Keratinocyte (primary cell): ENCODE data around the gene ZFPL1. TPM values are rescaled to one million over a fixed set of nuclear protein-coding genes. Genes with fewer than 3 reads are reported as not detected.

ENCODE experiments used
- DNase-seq: peaks from one replicate; pipeline ENCODE4 v3.0.0-alpha.2; 2011; ENCODE audit warnings: low read depth, missing footprints, low spot score
- FAIRE-seq: peaks from 2 replicates; lab custom pipeline; 2011; peaks lifted over from hg19 to GRCh38; lab: Jason Lieb, UNC
- H2AFZ ChIP-seq: 2 replicates; pipeline ENCODE4 v1.6.0; 2012; ENCODE audit warnings: low read length, control low read depth, inconsistent platforms; ENCODE audit not compliant: control insufficient read depth
- H3K27ac ChIP-seq: 2 replicates; pipeline ENCODE4 v1.5.1; 2011; ENCODE audit warnings: low read length; ENCODE audit not compliant: control insufficient read depth, insufficient read depth
- H3K27me3 ChIP-seq: 3 replicates; pipeline ENCODE4 v1.6.0; 2011; ENCODE audit warnings: low read length; ENCODE audit not compliant: control insufficient read depth, insufficient read depth; ENCODE audit errors: extremely low read depth
- H3K36me3 ChIP-seq, 2 experiments: 2 replicates in 1 of 2; 3 replicates in 1 of 2; pipeline ENCODE4 v1.5.1; 2011; ENCODE audit warnings: low read length in 2 of 2, mild to moderate bottlenecking in 1 of 2; ENCODE audit not compliant: control insufficient read depth in 2 of 2, insufficient read depth in 2 of 2; ENCODE audit errors: extremely low read depth in 1 of 2
- H3K4me1 ChIP-seq: 3 replicates; pipeline ENCODE4 v1.5.1; 2011; ENCODE audit warnings: low read length; ENCODE audit not compliant: control insufficient read depth, insufficient read depth; ENCODE audit errors: extremely low read depth
- H3K4me2 ChIP-seq: 3 replicates; pipeline ENCODE4 v1.6.0; 2011; ENCODE audit warnings: low read depth, low read length; ENCODE audit not compliant: control insufficient read depth, insufficient read depth; ENCODE audit errors: extremely low read depth
- H3K4me3 ChIP-seq, 3 experiments: fragments of 200-600 bp in 1 of 3; sonication (generic) in 1 of 3; 2 replicates in 2 of 3; 3 replicates in 1 of 3; pipeline ENCODE4 v1.5.1; 2011 to 2016; ENCODE audit warnings: low read length in 3 of 3, mild to moderate bottlenecking in 3 of 3, control low read depth in 2 of 3, inconsistent platforms in 1 of 3, low read depth in 1 of 3, mixed read lengths in 1 of 3, mixed run types in 1 of 3, moderate library complexity in 1 of 3; ENCODE audit not compliant: control insufficient read depth in 2 of 3, insufficient read depth in 2 of 3; ENCODE audit errors: extremely low read depth in 1 of 3
- H3K79me2 ChIP-seq: 2 replicates; pipeline ENCODE4 v1.6.0; 2012; ENCODE audit warnings: low read length; ENCODE audit not compliant: control insufficient read depth, insufficient read depth
- H3K9ac ChIP-seq: 3 replicates; pipeline ENCODE4 v1.6.0; 2011; ENCODE audit warnings: low read length; ENCODE audit not compliant: control insufficient read depth, insufficient read depth; ENCODE audit errors: extremely low read depth
- H3K9me1 ChIP-seq: 3 replicates; pipeline ENCODE4 v1.6.0; 2011; ENCODE audit warnings: low read length; ENCODE audit not compliant: control insufficient read depth, insufficient read depth; ENCODE audit errors: extremely low read depth
- H3K9me3 ChIP-seq: 2 replicates; pipeline ENCODE4 v1.5.1; 2012; ENCODE audit warnings: low read depth, low read length; ENCODE audit not compliant: control insufficient read depth
- H4K20me1 ChIP-seq: 3 replicates; pipeline ENCODE4 v1.6.0; 2011; ENCODE audit warnings: low read length; ENCODE audit not compliant: control insufficient read depth, insufficient read depth; ENCODE audit errors: extremely low read depth
- CTCF ChIP-seq, 3 experiments: IDR thresholded peaks in 1 of 3; conservative IDR thresholded peaks in 1 of 3; optimal IDR thresholded peaks in 1 of 3; 2 replicates in 2 of 3; 3 replicates in 1 of 3; pipeline versions ENCODE3 to v1.5.1; 2011; ENCODE audit warnings: low read length in 3 of 3, mild to moderate bottlenecking in 3 of 3, moderate library complexity in 2 of 3, control low read depth in 1 of 3, inconsistent platforms in 1 of 3; ENCODE audit not compliant: insufficient read depth in 2 of 3; ENCODE audit errors: extremely low read depth in 1 of 3
- EZH2 ChIP-seq: IDR thresholded peaks from one replicate; pipeline ENCODE4 v1.6.1; 2012; ENCODE audit warnings: inconsistent platforms, mild to moderate bottlenecking, low read length, moderate library complexity
- dilution Hi-C: fragments of 300-500 bp; cut with MboI; formaldehyde crosslinking; loops from one replicate; pipeline ENCODE4 v1.7.0; 2020; ENCODE audit warnings: low sequenced_read_pairs; ENCODE audit not compliant: extremely low pct_ligation_motif_present
- polyA plus RNA-seq, 5 experiments: library from polyadenylated mRNA; depleted of rRNA in 3 of 5; stranded (reverse) in 3 of 5; stranded (forward) in 1 of 5; unstranded in 1 of 5; fragments of >200 nt; gene quantifications; 1 replicate in 1 of 5; 2 replicates in 3 of 5; 3 replicates in 1 of 5; pipeline versions ENCODE4 v1.2.1 to v1.2.3, GENCODE V29; 2011 to 2012; ENCODE audit warnings: missing spikeins in 2 of 5, low read depth in 1 of 5, low replicate concordance in 1 of 5

The ZFPL1 gene
- polyA plus RNA-seq, 1 donor (not counting 4 experiments of a cell fraction or from before 2014, with no cell fraction given) = 15.0 TPM

DNA sequence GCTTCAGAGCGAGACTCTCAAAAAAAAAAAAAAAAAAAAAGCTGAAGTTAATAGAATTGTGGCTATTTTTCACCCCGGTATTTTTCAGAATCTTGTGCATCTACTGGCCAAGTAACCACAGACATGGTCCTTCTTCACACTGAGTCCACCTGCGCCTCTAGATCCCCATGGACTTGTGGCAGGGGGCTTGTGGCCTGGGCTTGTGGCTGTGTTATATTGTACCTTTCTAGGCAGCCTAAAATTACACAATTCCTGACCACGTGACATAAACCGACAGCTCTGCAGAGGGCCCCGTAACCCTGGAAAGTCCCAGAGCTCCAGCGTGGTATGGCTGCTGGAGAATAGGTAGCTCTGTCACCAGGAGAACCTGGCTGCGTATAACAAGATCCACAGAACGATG lies 14.8 kb upstream of the ZFPL1 start:
- H3K27ac ChIP-seq = no peak overlapping the region
- H3K36me3 ChIP-seq = no peaks in the 10 kb centered on the region
- H3K9me1 ChIP-seq = no peaks in the 10 kb centered on the region
- TF ChIP-seq CTCF (optimal IDR thresholded peaks at IDR 0.05 in 1 of 3, IDR thresholded peaks at IDR 0.05 in 1 of 3, conservative IDR thresholded peaks at IDR 0.05 in 1 of 3; ENCODE audit: extremely low read depth in 1 of 3, insufficient read depth in 2 of 3, low read length in 3 of 3) = no peak
- no peak for TF ChIP-seq EZH2
- no peaks in the 10 kb centered on the region for H3K79me2 ChIP-seq
- H3K9me3 ChIP-seq = no peaks in the 10 kb centered on the region
- no peak overlapping the region for H3K4me3 ChIP-seq
- no peaks in the 10 kb centered on the region for H3K4me1 ChIP-seq
- no peak overlapping the region for H3K9ac ChIP-seq
- no peaks in the 10 kb centered on the region for H4K20me1 ChIP-seq
- FAIRE-seq (no peak), DNase-seq (no peak)
- H2AFZ ChIP-seq = no peak overlapping the region
- dilution Hi-C loops = no loop called here
- H3K27me3 ChIP-seq = no peaks in the 10 kb centered on the region
- no peak overlapping the region for H3K4me2 ChIP-seq

GRCh38 chr11:65071907-65072630 lies 12.0 kb upstream of the ZFPL1 start:
- H3K27ac ChIP-seq = no peak overlapping the region
- FAIRE-seq = no peak
- H3K4me2 ChIP-seq = no peak overlapping the region
- H3K4me1 ChIP-seq = no peaks in the 10 kb centered on the region
- no peak overlapping the region for H2AFZ ChIP-seq
- no peak for DNase-seq
- H3K9me1 ChIP-seq = no peaks in the 10 kb centered on the region
- H3K4me3 ChIP-seq = no peak overlapping the region
- no peaks in the 10 kb centered on the region for H3K9me3 ChIP-seq
- H3K27me3 ChIP-seq = no peaks in the 10 kb centered on the region
- no peaks in the 10 kb centered on the region for H3K79me2 ChIP-seq
- peaks cover 0 to 3% of the 10 kb centered on the region in 2 experiments for H3K36me3 ChIP-seq
- no peak overlapping the region for H3K9ac ChIP-seq
- no peaks in the 10 kb centered on the region for H4K20me1 ChIP-seq
- dilution Hi-C loops = no loop called here
- TF ChIP-seq EZH2 (no peak), CTCF (optimal IDR thresholded peaks at IDR 0.05 in 1 of 3, IDR thresholded peaks at IDR 0.05 in 1 of 3, conservative IDR thresholded peaks at IDR 0.05 in 1 of 3; ENCODE audit: extremely low read depth in 1 of 3, insufficient read depth in 2 of 3, low read length in 3 of 3) (no peak)
